Osteoblast (primary cell): ENCODE results near the gene ANKRD18A. TPM values are rescaled to one million over a fixed set of nuclear protein-coding genes. Genes with fewer than 3 reads are reported as not detected.
"Not testable (repeated sequence)": the region's sequence is repeated elsewhere in the genome, so short reads cannot be mapped to it uniquely, and the experiment has no call there.

Experiments used
- DNase-seq: peaks from one replicate; pipeline ENCODE4 v3.0.0; 2011; ENCODE audit warnings: low spot score, mixed read lengths; ENCODE audit not compliant: insufficient read length; ENCODE audit errors: missing footprints
- H2AFZ ChIP-seq: 2 replicates; pipeline ENCODE4 v1.6.0; 2011; ENCODE audit warnings: mild to moderate bottlenecking, low read length
- H3K27ac ChIP-seq: 2 replicates; pipeline ENCODE4 v1.5.1; 2011; ENCODE audit warnings: mild to moderate bottlenecking, low read depth, low read length, moderate library complexity
- H3K27me3 ChIP-seq: 2 replicates; pipeline ENCODE4 v1.6.0; 2012; ENCODE audit warnings: mild to moderate bottlenecking, control low read depth, inconsistent platforms, low read length, moderate library complexity; ENCODE audit not compliant: insufficient read depth
- H3K36me3 ChIP-seq: 2 replicates; pipeline ENCODE4 v1.5.1; 2011; ENCODE audit warnings: mild to moderate bottlenecking, low read length, control low read depth, moderate library complexity; ENCODE audit not compliant: insufficient read depth
- H3K4me1 ChIP-seq: 2 replicates; pipeline ENCODE4 v1.5.1; 2011; ENCODE audit warnings: mild to moderate bottlenecking, low read length, control low read depth, moderate library complexity; ENCODE audit not compliant: insufficient read depth
- H3K4me2 ChIP-seq: 2 replicates; pipeline ENCODE4 v1.6.0; 2011; ENCODE audit warnings: mild to moderate bottlenecking, low read length; ENCODE audit not compliant: insufficient read depth
- H3K4me3 ChIP-seq: fragments of 200-600 bp; sonication (generic); 3 replicates; pipeline ENCODE4 v1.5.1; 2012; ENCODE audit warnings: mild to moderate bottlenecking, low read length, inconsistent platforms; ENCODE audit not compliant: insufficient read depth
- H3K79me2 ChIP-seq: 2 replicates; pipeline ENCODE4 v1.6.0; 2012; ENCODE audit warnings: mild to moderate bottlenecking, low read length, control low read depth, inconsistent platforms; ENCODE audit not compliant: insufficient read depth
- H3K9me3 ChIP-seq: 2 replicates; pipeline ENCODE4 v1.5.1; 2011; ENCODE audit warnings: low read depth, low read length, control low read depth
- H4K20me1 ChIP-seq: 2 replicates; pipeline ENCODE4 v1.6.0; 2012; ENCODE audit warnings: mild to moderate bottlenecking, low read length, control low read depth; ENCODE audit not compliant: insufficient read depth
- total RNA-seq: library from RNA; depleted of rRNA; stranded (reverse); fragments of >200 nt; gene quantifications from 2 replicates; pipeline ENCODE4 v1.2.3, GENCODE V29; 2012
- TF ChIP-seq, protein P1 (sequence below): IDR thresholded peaks from 2 replicates; pipeline ENCODE4 v1.5.1; 2011; ENCODE audit warnings: mild to moderate bottlenecking, low read depth, low read length, moderate library complexity; ENCODE audit errors: extremely low read depth

ANKRD18A gene
- total RNA-seq, 1 donor = not detected

DNA sequence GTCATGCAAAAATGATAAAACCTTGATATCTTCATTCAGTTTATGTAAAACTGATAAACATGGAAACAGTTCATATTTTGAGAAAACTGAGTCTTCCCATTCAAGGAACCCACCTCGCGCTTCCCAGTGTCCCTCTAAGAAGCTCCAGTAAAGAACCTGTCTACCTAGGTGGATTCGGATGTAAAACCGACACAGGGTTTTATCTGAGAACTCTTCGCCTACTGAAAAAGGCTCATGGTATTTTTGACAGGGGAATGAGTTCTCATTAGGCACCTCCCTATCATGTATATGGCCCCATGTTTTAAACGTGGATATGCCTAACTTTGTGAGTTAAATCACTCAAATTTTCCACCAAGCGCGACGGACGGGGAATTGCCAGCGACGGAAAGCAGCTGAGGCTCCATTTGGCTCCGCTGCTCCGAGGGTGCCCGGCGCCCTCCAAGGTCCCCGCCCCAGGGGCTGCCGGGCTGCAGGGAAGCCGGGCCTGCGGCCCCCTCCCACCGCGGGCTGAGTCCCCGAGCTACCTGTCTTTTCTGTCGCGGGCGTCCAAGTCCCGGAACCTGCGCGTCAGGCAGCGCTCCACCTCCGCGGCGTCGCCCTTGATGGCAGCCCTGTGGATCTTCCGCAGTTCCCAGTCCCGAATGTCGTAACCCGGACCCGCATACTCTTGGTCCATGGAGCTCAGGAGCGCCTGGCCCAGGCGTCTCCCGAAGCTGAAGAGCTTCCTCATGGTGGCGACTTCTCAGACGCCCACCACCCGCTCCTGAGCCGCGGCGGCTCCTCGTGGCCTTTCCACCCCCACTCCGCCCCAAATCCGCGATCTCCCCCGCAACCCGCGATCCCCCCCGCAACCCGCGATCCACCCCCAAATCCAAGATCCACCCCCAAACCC is 594 bp downstream of the ANKRD18A start:
- DNase-seq = no peak
- Histone ChIP-seq H3K4me1 (no peaks in the 10 kb centered on the region), H3K79me2 (no peaks in the 10 kb centered on the region), H3K27ac (no peak overlapping the region), H3K4me3 (peak overlapping the region; percentile 50), H4K20me1 (no peaks in the 10 kb centered on the region), H3K27me3 (peaks cover 49% of the 10 kb centered on the region), H2AFZ (peak overlapping the region; percentile 41), H3K36me3 (no peaks in the 10 kb centered on the region), H3K4me2 (peak overlapping the region; percentile 53), H3K9me3 (no peaks in the 10 kb centered on the region)
- TF ChIP-seq, protein P1, sequence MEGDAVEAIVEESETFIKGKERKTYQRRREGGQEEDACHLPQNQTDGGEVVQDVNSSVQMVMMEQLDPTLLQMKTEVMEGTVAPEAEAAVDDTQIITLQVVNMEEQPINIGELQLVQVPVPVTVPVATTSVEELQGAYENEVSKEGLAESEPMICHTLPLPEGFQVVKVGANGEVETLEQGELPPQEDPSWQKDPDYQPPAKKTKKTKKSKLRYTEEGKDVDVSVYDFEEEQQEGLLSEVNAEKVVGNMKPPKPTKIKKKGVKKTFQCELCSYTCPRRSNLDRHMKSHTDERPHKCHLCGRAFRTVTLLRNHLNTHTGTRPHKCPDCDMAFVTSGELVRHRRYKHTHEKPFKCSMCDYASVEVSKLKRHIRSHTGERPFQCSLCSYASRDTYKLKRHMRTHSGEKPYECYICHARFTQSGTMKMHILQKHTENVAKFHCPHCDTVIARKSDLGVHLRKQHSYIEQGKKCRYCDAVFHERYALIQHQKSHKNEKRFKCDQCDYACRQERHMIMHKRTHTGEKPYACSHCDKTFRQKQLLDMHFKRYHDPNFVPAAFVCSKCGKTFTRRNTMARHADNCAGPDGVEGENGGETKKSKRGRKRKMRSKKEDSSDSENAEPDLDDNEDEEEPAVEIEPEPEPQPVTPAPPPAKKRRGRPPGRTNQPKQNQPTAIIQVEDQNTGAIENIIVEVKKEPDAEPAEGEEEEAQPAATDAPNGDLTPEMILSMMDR = no peak

DNA sequence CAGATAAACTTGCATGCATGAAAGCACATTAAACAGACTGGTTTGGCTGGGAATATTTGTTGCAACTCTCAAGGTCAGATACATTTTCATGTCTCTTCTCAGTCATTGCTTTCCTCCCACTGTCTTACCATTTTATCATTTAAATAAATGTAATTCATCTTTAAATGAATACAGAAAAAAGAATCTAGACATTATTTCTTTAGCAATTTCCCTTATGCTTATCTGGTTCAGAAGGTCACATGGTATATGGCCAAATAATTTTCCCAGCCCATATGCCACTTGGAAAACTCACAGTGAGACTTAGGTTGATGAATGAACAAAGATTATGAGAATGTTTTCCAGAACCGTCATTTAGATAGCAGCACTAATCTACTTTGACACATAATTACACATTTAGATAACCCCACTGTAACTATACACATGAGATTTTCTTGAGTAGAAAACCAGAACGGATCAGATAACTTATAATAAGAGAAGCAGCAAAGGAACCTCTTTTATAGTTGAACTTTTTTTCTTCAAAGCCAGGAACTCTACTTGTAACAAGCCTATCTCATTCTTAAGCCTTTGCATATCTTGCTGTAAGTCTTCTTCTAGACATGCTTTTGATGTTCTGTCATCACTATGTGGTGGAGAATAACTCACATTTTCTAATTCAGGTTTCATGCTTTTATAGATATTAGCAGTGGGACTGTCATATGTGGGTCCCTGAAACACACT is 22.2 kb downstream of the ANKRD18A start:
- H3K4me2 ChIP-seq, H3K4me3 ChIP-seq, H3K9me3 ChIP-seq, H3K27me3 ChIP-seq, H3K27ac ChIP-seq, H2AFZ ChIP-seq, DNase-seq, H3K36me3 ChIP-seq, H3K79me2 ChIP-seq, H3K4me1 ChIP-seq, H4K20me1 ChIP-seq: not testable (repeated sequence)

DNA sequence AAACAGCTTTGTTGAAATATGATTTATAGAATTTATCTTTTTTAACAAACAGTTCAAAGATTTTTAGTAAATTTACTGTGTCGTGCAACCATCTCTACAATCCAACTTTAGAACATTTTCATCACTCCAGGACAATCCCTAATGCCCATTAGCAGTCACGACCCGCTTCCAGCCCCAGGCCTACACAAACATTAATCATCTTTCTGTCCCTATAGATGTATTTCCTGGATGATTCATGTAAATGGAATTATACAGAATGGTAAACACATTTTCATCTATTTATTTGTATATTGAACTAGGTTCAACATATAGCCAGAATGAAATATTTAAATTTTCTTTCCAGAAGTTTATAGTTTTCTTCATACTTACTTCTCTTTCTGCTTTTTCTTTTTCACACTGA is 25.3 kb downstream of the ANKRD18A start:
- H3K4me1 ChIP-seq, H3K4me3 ChIP-seq, H3K36me3 ChIP-seq, H3K9me3 ChIP-seq, DNase-seq, H3K27me3 ChIP-seq, H3K27ac ChIP-seq, H2AFZ ChIP-seq, H4K20me1 ChIP-seq, H3K4me2 ChIP-seq, H3K79me2 ChIP-seq: not testable (repeated sequence)

DNA sequence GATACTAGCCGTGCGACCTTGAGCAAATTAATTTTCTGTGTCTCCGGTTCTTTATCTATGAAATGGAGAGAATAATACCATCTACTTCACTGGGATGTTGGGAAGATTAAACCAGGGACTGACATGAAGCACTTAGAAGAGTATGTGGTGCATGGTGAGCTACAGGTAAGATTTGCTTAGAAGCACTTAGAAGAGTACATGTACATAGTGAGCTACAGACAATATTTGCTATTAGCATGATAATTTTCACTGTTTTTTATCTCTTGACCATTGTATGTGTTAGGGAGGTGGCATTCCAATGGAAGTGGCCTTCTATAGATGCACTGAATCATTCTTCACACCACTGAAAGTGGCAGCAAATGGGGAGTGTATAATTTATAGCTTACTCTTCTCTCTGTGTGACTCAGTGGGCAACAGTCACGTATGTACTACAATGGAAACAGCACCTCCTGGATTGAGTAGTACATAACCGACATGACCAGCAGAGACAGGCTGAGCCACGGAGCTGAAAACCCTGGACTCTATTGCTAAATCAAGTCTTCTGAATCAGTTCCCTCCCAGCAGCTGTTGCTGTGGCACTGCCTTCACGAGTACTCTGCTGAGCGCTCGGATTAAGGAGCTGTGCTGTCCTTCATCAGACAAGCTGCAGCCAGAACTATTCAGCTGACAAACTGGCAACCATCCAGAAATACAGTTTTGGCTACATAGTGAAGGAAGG is 28.9 kb downstream of the ANKRD18A start:
- H3K9me3 ChIP-seq, H4K20me1 ChIP-seq, H3K27ac ChIP-seq, H3K4me3 ChIP-seq, H3K27me3 ChIP-seq, DNase-seq, H2AFZ ChIP-seq, H3K4me1 ChIP-seq, H3K4me2 ChIP-seq, H3K79me2 ChIP-seq, H3K36me3 ChIP-seq: not testable (repeated sequence)

DNA sequence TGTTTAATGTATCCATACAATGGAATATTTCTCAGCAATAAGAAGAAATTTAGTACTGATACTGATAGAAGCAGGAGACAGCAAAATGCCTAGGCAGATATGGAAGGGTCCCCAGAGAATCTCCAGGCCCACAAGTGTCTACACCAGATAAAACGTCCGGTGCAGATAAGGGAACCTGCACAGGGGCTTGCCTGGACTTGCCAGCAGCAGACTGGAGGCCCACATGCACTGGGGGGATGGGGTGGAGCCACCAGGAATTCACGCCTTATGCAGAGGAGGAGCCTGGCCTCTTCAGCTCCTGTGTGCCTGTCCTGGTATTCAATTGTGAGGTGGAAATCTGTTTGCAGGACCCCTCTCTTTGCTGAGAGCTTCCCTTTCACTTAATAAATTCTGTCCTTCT is 36.6 kb downstream of the ANKRD18A start:
- H4K20me1 ChIP-seq, H3K9me3 ChIP-seq, H3K27ac ChIP-seq, H3K4me3 ChIP-seq, H3K4me1 ChIP-seq, DNase-seq, H3K79me2 ChIP-seq, H2AFZ ChIP-seq, H3K27me3 ChIP-seq, H3K4me2 ChIP-seq, H3K36me3 ChIP-seq: not testable (repeated sequence)

DNA sequence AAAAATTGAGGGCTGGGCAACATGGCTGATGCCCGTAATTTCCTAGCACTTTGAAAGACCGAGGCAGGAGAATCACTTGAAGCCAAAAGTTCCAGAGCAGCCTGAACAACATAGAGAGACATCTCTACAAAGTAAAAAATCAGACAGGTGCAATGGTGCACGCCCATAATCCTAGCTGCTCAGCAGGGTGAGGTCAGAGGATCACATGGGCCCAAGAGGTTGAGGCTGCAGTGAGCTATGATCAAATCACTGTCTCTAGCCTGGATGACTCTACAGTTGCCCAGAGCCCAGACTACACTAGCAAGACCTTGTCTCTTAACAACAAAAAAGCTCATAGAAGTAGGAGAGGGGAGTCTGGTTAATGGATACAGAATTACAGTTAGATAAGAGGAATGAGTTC is 40.3 kb downstream of the ANKRD18A start:
- not testable (repeated sequence) for H3K4me3 ChIP-seq, H4K20me1 ChIP-seq, H3K4me1 ChIP-seq, H3K79me2 ChIP-seq, H3K36me3 ChIP-seq, H3K9me3 ChIP-seq, H3K4me2 ChIP-seq, H3K27me3 ChIP-seq, H3K27ac ChIP-seq, DNase-seq, H2AFZ ChIP-seq

DNA sequence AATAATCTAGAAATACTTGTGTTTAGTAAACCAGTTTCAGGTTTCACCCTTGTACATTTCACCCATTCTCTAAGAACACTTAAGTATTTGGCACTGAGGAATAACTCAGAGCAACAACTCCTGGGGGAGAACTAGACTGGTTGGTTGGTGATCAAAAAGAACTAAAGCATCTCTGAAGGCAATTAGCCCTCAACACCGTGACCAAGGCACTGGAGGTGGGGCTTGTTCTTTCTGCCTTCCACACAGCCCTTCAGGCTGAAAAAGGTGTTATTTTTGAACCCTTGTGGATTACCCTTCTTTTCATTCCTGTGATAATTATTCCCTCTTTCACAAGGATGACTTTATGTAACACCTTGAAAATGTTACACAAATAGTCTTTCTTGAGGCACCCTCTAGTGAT is 44.2 kb downstream of the ANKRD18A start:
- H3K27ac ChIP-seq, H3K27me3 ChIP-seq, H3K36me3 ChIP-seq, H3K4me1 ChIP-seq, H3K4me2 ChIP-seq, H2AFZ ChIP-seq, H3K4me3 ChIP-seq, DNase-seq, H3K9me3 ChIP-seq, H3K79me2 ChIP-seq, H4K20me1 ChIP-seq: not testable (repeated sequence)

DNA sequence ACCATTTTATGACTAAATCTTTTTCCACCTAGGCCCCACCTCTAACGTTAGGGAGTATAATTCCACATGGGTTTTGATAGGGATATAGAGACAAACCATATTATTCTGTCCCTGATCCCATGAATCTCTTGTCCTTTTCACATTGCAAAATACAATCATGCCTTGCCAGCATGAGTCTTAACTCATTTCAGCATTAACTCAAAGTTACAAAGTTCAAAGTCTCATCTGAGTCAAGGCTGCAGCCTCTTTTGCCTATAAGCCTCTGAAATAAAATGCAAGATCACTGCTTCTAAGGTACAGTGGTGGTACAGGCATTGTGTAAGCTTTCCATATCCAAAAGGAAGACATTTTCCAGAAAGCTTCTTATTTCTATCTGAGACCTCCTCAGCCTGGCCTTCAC is 54.3 kb downstream of the ANKRD18A start:
- not testable (repeated sequence) for H3K36me3 ChIP-seq, H3K4me3 ChIP-seq, H3K4me2 ChIP-seq, H3K9me3 ChIP-seq, H3K79me2 ChIP-seq, H3K27me3 ChIP-seq, H3K27ac ChIP-seq, H4K20me1 ChIP-seq, DNase-seq, H2AFZ ChIP-seq, H3K4me1 ChIP-seq
